ENCODE measurements around the gene BGLAP. TPM values are rescaled to one million over a fixed set of nuclear protein-coding genes. Genes with fewer than 3 reads are reported as not detected.
A peak's percentile ranks its signal among the peaks of the same experiment; 100 is the strongest.

BGLAP gene
- total and polyA plus RNA-seq, 8 donors, result 0.60 to 4.8 (median 1.2) TPM

GRCh38 chr1:156283521-156283920 is 41.5 kb downstream of the BGLAP start:
- no peak for FAIRE-seq

GRCh38 chr1:156284112-156284511 is 42.1 kb downstream of the BGLAP start, which contains the start of gene TMEM79:
TSS of gene TMEM79 (plus strand) at chr1:156284325. CDS start at chr1:156285227, 902 bp downstream.
- no peak for FAIRE-seq
- Histone ChIP-seq H3K27ac (peak within 1 kb of the TSS in 3 of 4 donors; percentile 62 to 86 (median 80)), H3K4me3 (peak within 1 kb of the TSS; percentile 69 to 95 (median 90)), H3K27me3 (no peaks in the 10 kb centered on the region), H3K4me1 (peaks cover 6 to 16% (median 8%) of the 10 kb centered on the region in 3 donors), H3K36me3 (no peaks in the 10 kb centered on the region), H3K9me3 (no peaks in the 10 kb centered on the region)
- WGBS, 2 donors, result 68 to 75% methylated on average over 7 of the region's 7 CpGs
- no peak for ATAC-seq
- DNase-seq, result no peak
- intact Hi-C loops (cut with DNase I), result no loop called here
- no peak for TF ChIP-seq CTCF (IDR thresholded peaks at IDR 0.05)

More at GRCh38 chr1:156283521-156283920, 41.5 kb downstream of the BGLAP start:
- WGBS, 2 donors, result 73 to 81% methylated on average over 1 of the region's 1 CpG
- no peak for TF ChIP-seq CTCF (IDR thresholded peaks at IDR 0.05)
- H3K27ac ChIP-seq, result peak overlapping the region in 2 of 4 donors; percentile 62 to 80
- intact Hi-C loops (cut with DNase I), result no loop called here
- ATAC-seq, result no peak
- H3K36me3 ChIP-seq, result peaks cover 0 to 4% (median 0%) of the 10 kb centered on the region in 3 donors
- H3K4me1 ChIP-seq, result peaks cover 6 to 16% (median 8%) of the 10 kb centered on the region in 3 donors
- no peaks in the 10 kb centered on the region for H3K9me3 ChIP-seq
- H3K4me3 ChIP-seq, result peak overlapping the region; percentile 69 to 95 (median 90)
- H3K27me3 ChIP-seq, result no peaks in the 10 kb centered on the region
- DNase-seq, result no peak

- no peaks in the 10 kb centered on the region for H3K9me3 ChIP-seq
- no peak for DNase-seq
- H3K4me1 ChIP-seq, result peaks cover 6 to 16% (median 8%) of the 10 kb centered on the region in 3 donors
- FAIRE-seq, result no peak
- H3K4me3 ChIP-seq, result no peak overlapping the region
- no peak for TF ChIP-seq CTCF (IDR thresholded peaks at IDR 0.05)
- H3K27me3 ChIP-seq, result no peaks in the 10 kb centered on the region
- ATAC-seq, result no peak
- intact Hi-C loops (cut with DNase I), result no loop called here
- H3K27ac ChIP-seq, result no peak overlapping the region
- no peaks in the 10 kb centered on the region for H3K36me3 ChIP-seq
- WGBS, 2 donors, result 75 to 76% methylated on average over 4 of the region's 4 CpGs
Observed at GRCh38 chr1:156284757-156285156, 42.8 kb downstream of the BGLAP start.

- 86 to 93% methylated on average over 21 of the region's 21 CpGs for WGBS, 2 donors
- peaks cover 6 to 16% (median 8%) of the 10 kb centered on the region in 3 donors for H3K4me1 ChIP-seq
- no peak for TF ChIP-seq CTCF (IDR thresholded peaks at IDR 0.05)
- H3K4me3 ChIP-seq, result no peak overlapping the region
- no peaks in the 10 kb centered on the region for H3K9me3 ChIP-seq
- no peaks in the 10 kb centered on the region for H3K36me3 ChIP-seq
- DNase-seq, result peak in 1 of 6 donors; percentile 66
- no peak for ATAC-seq
- intact Hi-C loops (cut with DNase I), result no loop called here
- no peak for FAIRE-seq
- H3K27ac ChIP-seq, result no peak overlapping the region
- H3K27me3 ChIP-seq, result no peaks in the 10 kb centered on the region
Observed at GRCh38 chr1:156285437-156285836, 43.5 kb downstream of the BGLAP start.

GRCh38 chr1:156286061-156286460 is 44.1 kb downstream of the BGLAP start:
- 92 to 93% methylated on average over 8 of the region's 8 CpGs for WGBS, 2 donors
- Histone ChIP-seq H3K27ac (no peak overlapping the region), H3K9me3 (no peaks in the 10 kb centered on the region), H3K36me3 (no peaks in the 10 kb centered on the region), H3K4me1 (peaks cover 8 to 15% (median 9%) of the 10 kb centered on the region in 3 donors), H3K4me3 (no peak overlapping the region), H3K27me3 (no peaks in the 10 kb centered on the region)
- intact Hi-C loops (cut with DNase I), result no loop called here
- DNase-seq, result no peak
- ATAC-seq, result no peak
- no peak for FAIRE-seq
- no peak for TF ChIP-seq CTCF (IDR thresholded peaks at IDR 0.05)
